Peyer's patch (tissue), 4 donors: Measurements from ENCODE around the gene TEF.

Experiments used
- CTCF ChIP-seq, 6 experiments: fragments of 450-650 bp in 4 of 6; fragments of 200-600 bp in 2 of 6; sonication (generic) in 1 of 6; IDR thresholded peaks; one replicate each; pipeline ENCODE4 v1.5.1; 2017 to 2019; ENCODE audit warnings: antibody characterized with exemption in 6 of 6, mild to moderate bottlenecking in 3 of 6, moderate library complexity in 1 of 6
- POLR2A ChIP-seq, 2 donors: fragments of 450-650 bp; IDR thresholded peaks; one replicate each; pipeline ENCODE4 v1.5.1; 2017; ENCODE audit warnings: antibody characterized with exemption in 2 of 2, mild to moderate bottlenecking in 2 of 2, moderate library complexity in 2 of 2

GRCh38 chr22:41339823-41340222 is 41.9 kb upstream of the TEF start:
- TF ChIP-seq POLR2A (IDR thresholded peaks at IDR 0.05): no peak
- no peak for TF ChIP-seq CTCF (IDR thresholded peaks at IDR 0.05)
